Adrenal gland (tissue), 5 donors: ENCODE data around the gene S1PR1.

ENCODE experiments used
- CTCF ChIP-seq, 6 experiments: fragments of 450-650 bp in 4 of 6; fragments of 200-600 bp in 2 of 6; sonication (generic) in 1 of 6; IDR thresholded peaks; 1 replicate in 5 of 6; 2 replicates in 1 of 6; pipeline versions ENCODE4 v1.5.1 to v1.8.0; 2016 to 2021; ENCODE audit warnings: antibody characterized with exemption in 6 of 6, mild to moderate bottlenecking in 2 of 6, moderate library complexity in 1 of 6
- POLR2A ChIP-seq, 2 donors: fragments of 450-650 bp; IDR thresholded peaks; one replicate each; pipeline ENCODE4 v1.6.1; 2017; ENCODE audit warnings: antibody characterized with exemption in 2 of 2, mild to moderate bottlenecking in 2 of 2, moderate library complexity in 1 of 2
- donor health status: DM: no; HTN: no; CAD: no.

- TF ChIP-seq CTCF (IDR thresholded peaks at IDR 0.05) (no peak), POLR2A (IDR thresholded peaks at IDR 0.05) (no peak)
Observed at GRCh38 chr1:101219924-101220870, 16.6 kb upstream of the S1PR1 start.
